WI38 (cell line): ENCODE data around the gene CCDC196.

Experiments used
- H3K4me3 ChIP-seq: 2 replicates; pipeline ENCODE4 v1.5.1; 2011; ENCODE audit warnings: low read depth, mild to moderate bottlenecking, control low read depth, low read length
- CTCF ChIP-seq: IDR thresholded peaks from 2 replicates; pipeline ENCODE4 v1.5.1; 2012; ENCODE audit warnings: low read depth, mild to moderate bottlenecking, control low read depth, low read length

Gene CCDC196

GRCh38 chr14:66507181-66507721, 21.1 kb downstream of the CCDC196 start:
- TF ChIP-seq CTCF, result no peak
- H3K4me3 ChIP-seq, result peak overlapping the region; percentile 62

- no peak for TF ChIP-seq CTCF
- H3K4me3 ChIP-seq, result peak within 1 kb of the TSS; percentile 62
These were observed 21.8 kb downstream of the CCDC196 start, which contains the start of gene GPHN for GRCh38 chr14:66507722-66508546. Gene GPHN, plus strand, starts transcription at chr14:66508147.

DNA sequence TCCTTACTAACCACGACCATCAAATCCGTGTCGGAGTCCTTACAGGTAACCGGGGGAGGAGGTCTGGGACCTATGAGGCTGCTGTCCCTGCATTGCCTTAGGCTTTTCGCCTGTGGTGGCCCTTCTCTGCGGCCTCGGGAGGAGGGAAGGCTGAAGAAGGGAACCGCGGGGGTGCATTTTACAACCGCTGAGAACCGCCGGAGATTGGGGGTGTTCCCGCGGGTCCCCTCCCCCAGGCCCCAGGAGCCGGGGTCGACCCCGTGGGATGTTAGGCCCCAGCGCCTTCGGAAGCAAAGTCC, 22.3 kb downstream of the CCDC196 start:
- peak overlapping the region; percentile 62 for H3K4me3 ChIP-seq
- no peak for TF ChIP-seq CTCF

DNA sequence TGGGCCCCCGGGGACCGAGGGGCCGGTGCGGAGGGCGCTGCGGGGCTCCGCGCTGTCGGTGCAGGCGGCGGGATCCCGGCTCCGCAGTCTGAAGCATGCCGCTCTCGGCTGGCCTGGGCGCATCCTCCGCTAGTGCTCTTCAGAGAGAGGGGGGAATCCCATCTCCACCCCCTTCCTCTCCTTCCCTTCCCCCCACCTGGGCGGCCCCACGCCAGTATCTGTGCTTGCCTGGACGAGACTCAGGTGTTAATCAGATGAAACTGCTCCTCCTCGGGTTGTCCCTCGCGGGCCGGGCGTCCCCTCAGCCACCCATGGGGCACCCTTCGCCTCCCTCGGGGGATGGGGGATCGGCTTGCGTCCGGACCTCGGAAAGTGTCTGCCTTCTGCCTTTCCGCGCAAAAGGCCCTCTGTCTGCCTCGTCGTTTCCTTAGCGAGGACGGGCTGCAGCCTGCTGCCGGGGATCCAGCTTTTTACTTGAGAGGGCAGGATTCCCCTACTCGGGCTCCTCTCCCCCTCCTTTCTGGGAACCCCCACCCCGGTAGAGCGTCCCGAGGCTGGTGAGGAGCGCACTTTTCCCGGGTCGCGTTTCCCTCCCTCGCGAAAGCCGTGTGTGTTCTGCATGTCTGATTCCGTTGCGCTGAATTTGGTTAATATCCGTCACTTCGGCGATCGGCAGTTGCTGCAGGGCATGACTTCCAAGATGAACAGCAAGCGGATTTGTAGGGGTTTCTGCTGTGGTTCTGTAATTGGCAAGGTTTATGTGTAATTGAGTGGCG, 22.9 kb downstream of the CCDC196 start:
- H3K4me3 ChIP-seq, result peak overlapping the region; percentile 62
- no peak for TF ChIP-seq CTCF

- no peak overlapping the region for H3K4me3 ChIP-seq
- no peak for TF ChIP-seq CTCF
These were observed 23.7 kb downstream of the CCDC196 start for GRCh38 chr14:66509874-66510273.

GRCh38 chr14:66511849-66512248, 25.7 kb downstream of the CCDC196 start:
- no peak overlapping the region for H3K4me3 ChIP-seq
- no peak for TF ChIP-seq CTCF

GRCh38 chr14:66514213-66514612, 28.0 kb downstream of the CCDC196 start:
- TF ChIP-seq CTCF, result no peak
- H3K4me3 ChIP-seq, result no peak overlapping the region
